Sigmoid colon (tissue), 4 donors: ENCODE results near the gene SORCS2.

Experiments used
- EP300 ChIP-seq, 4 donors: sonication (generic); formaldehyde crosslinking; IDR thresholded peaks; one replicate each; pipeline ENCODE4 v1.6.1; 2017; ENCODE audit warnings: antibody characterized with exemption in 4 of 4
- POLR2A ChIP-seq, 2 donors: fragments of 450-650 bp; IDR thresholded peaks; one replicate each; pipeline ENCODE4 v1.6.1; 2016; ENCODE audit warnings: antibody characterized with exemption in 2 of 2, mild to moderate bottlenecking in 2 of 2, moderate library complexity in 2 of 2
- POLR2AphosphoS5 ChIP-seq, 4 donors: sonication (generic); formaldehyde crosslinking; IDR thresholded peaks; one replicate each; pipeline ENCODE4 v1.6.1; 2017; ENCODE audit warnings: antibody characterized with exemption in 4 of 4
- TF ChIP-seq, protein P1 (sequence below), 4 experiments: fragments of 450-650 bp in 3 of 4; fragments of 200-600 bp in 1 of 4; IDR thresholded peaks; one replicate each; pipeline ENCODE4 v1.5.1; 2016 to 2019; ENCODE audit warnings: antibody characterized with exemption in 4 of 4, mild to moderate bottlenecking in 3 of 4, moderate library complexity in 2 of 4

DNA sequence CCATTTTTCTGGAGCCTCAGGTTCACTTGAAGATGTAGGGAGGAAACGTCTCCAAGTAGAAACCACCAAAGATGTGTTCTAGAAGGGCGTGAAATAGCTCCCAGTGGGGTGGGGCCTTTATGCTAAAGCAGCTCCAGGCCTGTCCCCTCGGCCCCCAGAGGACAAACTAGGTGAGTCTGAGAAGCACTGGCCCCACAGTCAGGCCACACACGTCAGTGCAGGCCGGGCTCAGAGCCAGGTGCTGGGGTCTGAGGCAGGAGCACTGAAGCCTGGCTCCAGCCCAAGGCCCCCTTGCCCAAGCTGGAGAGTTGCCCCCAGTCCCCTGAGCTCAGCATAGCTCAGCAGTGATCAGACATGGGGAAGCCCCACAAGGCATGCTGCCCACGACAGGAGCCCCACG is 337.7 kb downstream of the SORCS2 start:
- TF ChIP-seq, protein P1, sequence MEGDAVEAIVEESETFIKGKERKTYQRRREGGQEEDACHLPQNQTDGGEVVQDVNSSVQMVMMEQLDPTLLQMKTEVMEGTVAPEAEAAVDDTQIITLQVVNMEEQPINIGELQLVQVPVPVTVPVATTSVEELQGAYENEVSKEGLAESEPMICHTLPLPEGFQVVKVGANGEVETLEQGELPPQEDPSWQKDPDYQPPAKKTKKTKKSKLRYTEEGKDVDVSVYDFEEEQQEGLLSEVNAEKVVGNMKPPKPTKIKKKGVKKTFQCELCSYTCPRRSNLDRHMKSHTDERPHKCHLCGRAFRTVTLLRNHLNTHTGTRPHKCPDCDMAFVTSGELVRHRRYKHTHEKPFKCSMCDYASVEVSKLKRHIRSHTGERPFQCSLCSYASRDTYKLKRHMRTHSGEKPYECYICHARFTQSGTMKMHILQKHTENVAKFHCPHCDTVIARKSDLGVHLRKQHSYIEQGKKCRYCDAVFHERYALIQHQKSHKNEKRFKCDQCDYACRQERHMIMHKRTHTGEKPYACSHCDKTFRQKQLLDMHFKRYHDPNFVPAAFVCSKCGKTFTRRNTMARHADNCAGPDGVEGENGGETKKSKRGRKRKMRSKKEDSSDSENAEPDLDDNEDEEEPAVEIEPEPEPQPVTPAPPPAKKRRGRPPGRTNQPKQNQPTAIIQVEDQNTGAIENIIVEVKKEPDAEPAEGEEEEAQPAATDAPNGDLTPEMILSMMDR (IDR thresholded peaks at IDR 0.05): no peak
- TF ChIP-seq POLR2AphosphoS5 (IDR thresholded peaks at IDR 0.05) (no peak), EP300 (IDR thresholded peaks at IDR 0.05) (no peak), POLR2A (IDR thresholded peaks at IDR 0.05) (no peak)
